Neural cell (in vitro differentiated cells): ENCODE measurements around the gene TRPM4. TPM values are rescaled to one million over a fixed set of nuclear protein-coding genes. Genes with fewer than 3 reads are reported as not detected.

Experiments
- H2AFZ ChIP-seq: fragments of 200-600, 300-800 bp; sonication (generic), shearing (Covaris generic); 2 replicates; pipeline ENCODE4 v1.6.0; 2014; ENCODE audit warnings: low read depth, mild to moderate bottlenecking, antibody characterized with exemption, low read length, moderate library complexity
- H3F3A ChIP-seq: fragments of 200-600 bp; shearing (Covaris generic); 2 replicates; pipeline ENCODE4 v1.6.1; 2016; ENCODE audit warnings: mild to moderate bottlenecking, moderate library complexity, mixed read lengths, antibody characterized with exemption, low read length; ENCODE audit not compliant: insufficient read depth, poor library complexity, severe bottlenecking
- H3K27ac ChIP-seq: fragments of 200-600, 300-800 bp; sonication (generic), shearing (Covaris generic); 2 replicates; pipeline ENCODE4 v1.5.1; 2014; ENCODE audit warnings: mild to moderate bottlenecking, low read length, moderate library complexity
- H3K27me3 ChIP-seq: fragments of 300-800, 200-600 bp; sonication (generic), shearing (Covaris generic); 2 replicates; pipeline ENCODE4 v1.6.0; 2014; ENCODE audit warnings: mild to moderate bottlenecking, low read depth, low read length, moderate library complexity; ENCODE audit not compliant: insufficient read depth
- H3K36me3 ChIP-seq: fragments of 300-800, 200-600 bp; sonication (generic), shearing (Covaris generic); 2 replicates; pipeline ENCODE4 v1.5.1; 2014; ENCODE audit warnings: mild to moderate bottlenecking, antibody characterized with exemption, low read length, moderate library complexity; ENCODE audit not compliant: insufficient read depth
- H3K4me2 ChIP-seq: fragments of 300-800, 200-600 bp; sonication (generic), shearing (Covaris generic); 2 replicates; pipeline ENCODE4 v1.6.0; 2014; ENCODE audit warnings: mild to moderate bottlenecking, low read length
- H3K4me3 ChIP-seq: fragments of 300-800, 200-600 bp; sonication (generic), shearing (Covaris generic); 2 replicates; pipeline ENCODE4 v1.5.1; 2014; ENCODE audit warnings: mild to moderate bottlenecking, low read length, moderate library complexity
- H3K79me2 ChIP-seq: fragments of 200-600 bp; shearing (Covaris generic); replicated peaks from 2 replicates; pipeline ENCODE4 v1.6.0; 2014; ENCODE audit warnings: mild to moderate bottlenecking, low read length, moderate library complexity; ENCODE audit not compliant: insufficient read depth
- H3K9ac ChIP-seq: fragments of 300-800, 200-600 bp; sonication (generic), shearing (Covaris generic); 2 replicates; pipeline ENCODE4 v1.6.1; 2016; ENCODE audit warnings: mild to moderate bottlenecking, low read length, mixed read lengths
- H3K9me2 ChIP-seq: fragments of 200-600 bp; shearing (Covaris generic); 2 replicates; pipeline ENCODE4 v1.6.1; 2016; ENCODE audit warnings: mild to moderate bottlenecking, low read length, mixed read lengths; ENCODE audit not compliant: insufficient read depth
- H3K9me3 ChIP-seq: fragments of 200-600, 300-800 bp; sonication (generic), shearing (Covaris generic); 2 replicates; pipeline ENCODE4 v1.6.1; 2016; ENCODE audit warnings: mild to moderate bottlenecking, mixed run types, low read length, moderate library complexity, mixed read lengths
- H4K20me1 ChIP-seq: fragments of 200-600 bp; shearing (Covaris generic); 2 replicates; pipeline ENCODE4 v1.6.1; 2016; ENCODE audit warnings: mild to moderate bottlenecking, mixed run types; ENCODE audit not compliant: insufficient read depth
- EP300 ChIP-seq: fragments of 450-650 bp; conservative IDR thresholded peaks from 2 replicates; pipeline ENCODE4 v1.6.1; 2014; ENCODE audit warnings: antibody characterized with exemption, mild to moderate bottlenecking, moderate library complexity; ENCODE audit not compliant: poor library complexity, severe bottlenecking
- EZH2 ChIP-seq: fragments of 200-600, 300-800 bp; shearing (Covaris generic), sonication (generic); IDR thresholded peaks from 2 replicates; pipeline ENCODE4 v1.6.1; 2014; ENCODE audit warnings: antibody characterized with exemption, low read length, borderline replicate concordance, mild to moderate bottlenecking; ENCODE audit not compliant: insufficient read depth, poor library complexity, severe bottlenecking
- MXI1 ChIP-seq: fragments of 450-650 bp; conservative IDR thresholded peaks from 2 replicates; pipeline ENCODE4 v1.6.1; 2014; ENCODE audit warnings: antibody characterized with exemption, mild to moderate bottlenecking; ENCODE audit not compliant: poor library complexity, severe bottlenecking
- POLR2AphosphoS5 ChIP-seq: IDR thresholded peaks from 2 replicates; pipeline ENCODE4 v1.6.1; 2012
- RAD21 ChIP-seq: fragments of 450-650 bp; conservative IDR thresholded peaks from 2 replicates; pipeline ENCODE4 v1.6.1; 2014; ENCODE audit warnings: antibody characterized with exemption, mild to moderate bottlenecking, moderate library complexity
- SMC3 ChIP-seq: fragments of 450-650 bp; conservative IDR thresholded peaks from 2 replicates; pipeline ENCODE4 v1.6.1; 2014; ENCODE audit warnings: antibody characterized with exemption, mild to moderate bottlenecking, moderate library complexity; ENCODE audit not compliant: poor library complexity
- TAF1 ChIP-seq: IDR thresholded peaks from 2 replicates; pipeline ENCODE4 v1.6.1; 2012; ENCODE audit warnings: low read depth
- polyA plus RNA-seq: library from polyadenylated mRNA; depleted of rRNA; stranded (reverse); fragments of >200 nt; gene quantifications from 2 replicates; pipeline ENCODE4 v1.2.3, GENCODE V29; 2014
- TF ChIP-seq, protein P1 (sequence below): fragments of 450-650 bp; IDR thresholded peaks from 2 replicates; pipeline ENCODE4 v1.5.1; 2014; ENCODE audit warnings: antibody characterized with exemption, mild to moderate bottlenecking, moderate library complexity; ENCODE audit not compliant: poor library complexity, severe bottlenecking
- TF ChIP-seq, protein P2 (sequence below): IDR thresholded peaks from 2 replicates; pipeline ENCODE4 v1.6.1; 2012; ENCODE audit warnings: borderline replicate concordance

The TRPM4 gene
- polyA plus RNA-seq, 1 donor from 2014 or later, result 42.5 TPM

DNA sequence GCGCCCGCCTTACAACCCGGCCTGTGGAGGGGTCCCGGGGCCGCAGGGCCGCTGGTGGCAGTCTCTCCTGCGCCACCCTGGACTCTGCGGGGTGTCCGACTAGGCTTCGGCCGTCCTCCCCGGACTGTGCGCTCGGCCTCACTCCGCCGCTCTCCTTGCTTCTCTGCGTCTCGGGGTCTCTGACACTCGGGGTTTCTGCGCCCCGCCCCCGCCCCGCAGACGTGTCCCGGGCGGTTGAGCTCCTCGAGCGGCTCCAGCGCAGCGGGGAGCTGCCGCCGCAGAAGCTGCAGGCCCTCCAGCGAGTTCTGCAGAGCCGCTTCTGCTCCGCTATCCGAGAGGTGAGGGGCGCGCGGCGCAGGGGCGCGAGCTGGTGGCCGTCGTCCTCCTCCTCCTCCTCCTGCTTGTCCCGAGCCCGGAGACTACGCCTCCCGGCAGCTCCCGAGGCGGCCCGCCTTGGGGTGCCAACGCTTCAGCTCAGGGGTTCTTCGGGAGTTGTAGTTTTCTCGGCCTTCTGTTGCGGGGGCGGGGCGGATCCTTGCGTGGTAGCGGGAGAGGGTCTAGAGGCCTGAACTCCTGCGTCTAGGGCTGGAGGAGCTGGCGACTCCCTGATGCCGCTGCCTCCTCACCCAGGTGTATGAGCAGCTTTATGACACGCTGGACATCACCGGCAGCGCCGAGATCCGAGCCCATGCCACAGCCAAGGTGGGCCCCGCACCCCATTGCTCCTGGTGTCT, 42.8 kb upstream of the TRPM4 start:
- Histone ChIP-seq H3K9ac (peak overlapping the region; percentile 82), H3K36me3 (no peaks in the 10 kb centered on the region), H3K27me3 (peaks cover 3% of the 10 kb centered on the region), H3K9me2 (no peaks in the 10 kb centered on the region), H3K4me3 (peak overlapping the region; percentile 95), H2AFZ (peak overlapping the region; percentile 60), H3K4me2 (peak overlapping the region; percentile 33), H4K20me1 (no peaks in the 10 kb centered on the region), H3K79me2 (no peaks in the 10 kb centered on the region), H3K27ac (peak overlapping the region; percentile 71), H3F3A (no peaks in the 10 kb centered on the region), H3K9me3 (no peaks in the 10 kb centered on the region)
- no peak for TF ChIP-seq MXI1
- TF ChIP-seq TAF1, result peak; percentile 43
- TF ChIP-seq, protein P1, sequence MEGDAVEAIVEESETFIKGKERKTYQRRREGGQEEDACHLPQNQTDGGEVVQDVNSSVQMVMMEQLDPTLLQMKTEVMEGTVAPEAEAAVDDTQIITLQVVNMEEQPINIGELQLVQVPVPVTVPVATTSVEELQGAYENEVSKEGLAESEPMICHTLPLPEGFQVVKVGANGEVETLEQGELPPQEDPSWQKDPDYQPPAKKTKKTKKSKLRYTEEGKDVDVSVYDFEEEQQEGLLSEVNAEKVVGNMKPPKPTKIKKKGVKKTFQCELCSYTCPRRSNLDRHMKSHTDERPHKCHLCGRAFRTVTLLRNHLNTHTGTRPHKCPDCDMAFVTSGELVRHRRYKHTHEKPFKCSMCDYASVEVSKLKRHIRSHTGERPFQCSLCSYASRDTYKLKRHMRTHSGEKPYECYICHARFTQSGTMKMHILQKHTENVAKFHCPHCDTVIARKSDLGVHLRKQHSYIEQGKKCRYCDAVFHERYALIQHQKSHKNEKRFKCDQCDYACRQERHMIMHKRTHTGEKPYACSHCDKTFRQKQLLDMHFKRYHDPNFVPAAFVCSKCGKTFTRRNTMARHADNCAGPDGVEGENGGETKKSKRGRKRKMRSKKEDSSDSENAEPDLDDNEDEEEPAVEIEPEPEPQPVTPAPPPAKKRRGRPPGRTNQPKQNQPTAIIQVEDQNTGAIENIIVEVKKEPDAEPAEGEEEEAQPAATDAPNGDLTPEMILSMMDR, result no peak
- no peak for TF ChIP-seq EZH2
- TF ChIP-seq EP300, result no peak
- TF ChIP-seq SMC3, result no peak
- TF ChIP-seq POLR2AphosphoS5, result peak; percentile 76

DNA sequence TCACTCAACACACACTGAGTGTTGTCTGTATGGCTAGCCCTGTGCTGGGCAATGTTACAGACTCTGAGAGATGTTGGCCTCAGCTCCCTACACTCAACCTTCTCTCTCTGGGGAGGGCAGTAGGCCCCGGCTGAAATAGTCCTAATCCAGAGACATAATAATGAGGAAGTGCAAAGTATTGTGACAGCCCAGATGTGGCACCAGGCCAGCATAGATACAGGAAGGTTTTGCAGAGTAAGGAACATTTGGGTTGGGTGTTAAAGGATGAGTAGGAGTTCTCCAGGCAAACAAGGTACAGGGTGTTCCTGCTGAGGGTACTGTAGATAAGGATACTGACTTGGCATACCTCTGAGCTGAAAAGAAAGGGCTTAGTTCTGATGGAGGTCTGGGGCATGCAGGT, 41.0 kb upstream of the TRPM4 start:
- Histone ChIP-seq H3K9me2 (no peaks in the 10 kb centered on the region), H3K4me2 (no peak overlapping the region), H3K27ac (no peak overlapping the region), H3K27me3 (peaks cover 15% of the 10 kb centered on the region), H3K9me3 (no peaks in the 10 kb centered on the region), H3K36me3 (no peaks in the 10 kb centered on the region), H3K4me3 (no peak overlapping the region), H2AFZ (no peak overlapping the region), H3K79me2 (no peaks in the 10 kb centered on the region), H3F3A (no peaks in the 10 kb centered on the region), H4K20me1 (no peaks in the 10 kb centered on the region), H3K9ac (no peak overlapping the region)
- TF ChIP-seq, protein P1, result no peak
- TF ChIP-seq POLR2AphosphoS5 (no peak), EP300 (no peak), EZH2 (no peak), RAD21 (no peak), MXI1 (no peak), TAF1 (no peak), SMC3 (no peak)
- TF ChIP-seq, protein P2, sequence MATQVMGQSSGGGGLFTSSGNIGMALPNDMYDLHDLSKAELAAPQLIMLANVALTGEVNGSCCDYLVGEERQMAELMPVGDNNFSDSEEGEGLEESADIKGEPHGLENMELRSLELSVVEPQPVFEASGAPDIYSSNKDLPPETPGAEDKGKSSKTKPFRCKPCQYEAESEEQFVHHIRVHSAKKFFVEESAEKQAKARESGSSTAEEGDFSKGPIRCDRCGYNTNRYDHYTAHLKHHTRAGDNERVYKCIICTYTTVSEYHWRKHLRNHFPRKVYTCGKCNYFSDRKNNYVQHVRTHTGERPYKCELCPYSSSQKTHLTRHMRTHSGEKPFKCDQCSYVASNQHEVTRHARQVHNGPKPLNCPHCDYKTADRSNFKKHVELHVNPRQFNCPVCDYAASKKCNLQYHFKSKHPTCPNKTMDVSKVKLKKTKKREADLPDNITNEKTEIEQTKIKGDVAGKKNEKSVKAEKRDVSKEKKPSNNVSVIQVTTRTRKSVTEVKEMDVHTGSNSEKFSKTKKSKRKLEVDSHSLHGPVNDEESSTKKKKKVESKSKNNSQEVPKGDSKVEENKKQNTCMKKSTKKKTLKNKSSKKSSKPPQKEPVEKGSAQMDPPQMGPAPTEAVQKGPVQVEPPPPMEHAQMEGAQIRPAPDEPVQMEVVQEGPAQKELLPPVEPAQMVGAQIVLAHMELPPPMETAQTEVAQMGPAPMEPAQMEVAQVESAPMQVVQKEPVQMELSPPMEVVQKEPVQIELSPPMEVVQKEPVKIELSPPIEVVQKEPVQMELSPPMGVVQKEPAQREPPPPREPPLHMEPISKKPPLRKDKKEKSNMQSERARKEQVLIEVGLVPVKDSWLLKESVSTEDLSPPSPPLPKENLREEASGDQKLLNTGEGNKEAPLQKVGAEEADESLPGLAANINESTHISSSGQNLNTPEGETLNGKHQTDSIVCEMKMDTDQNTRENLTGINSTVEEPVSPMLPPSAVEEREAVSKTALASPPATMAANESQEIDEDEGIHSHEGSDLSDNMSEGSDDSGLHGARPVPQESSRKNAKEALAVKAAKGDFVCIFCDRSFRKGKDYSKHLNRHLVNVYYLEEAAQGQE, result no peak
